Neural cell (in vitro differentiated cells): ENCODE results near the gene MASP2.

Experiments
- CTCF ChIP-seq: fragments of 450-650 bp; IDR thresholded peaks from 2 replicates; pipeline ENCODE4 v1.5.1; 2014; ENCODE audit warnings: antibody characterized with exemption, mild to moderate bottlenecking, moderate library complexity; ENCODE audit not compliant: poor library complexity, severe bottlenecking
- REST ChIP-seq: IDR thresholded peaks from 2 replicates; pipeline ENCODE4 v1.6.1; 2012; ENCODE audit warnings: borderline replicate concordance

- TF ChIP-seq CTCF (no peak), REST (no peak)
These were observed 22.7 kb downstream of the MASP2 start for GRCh38 chr1:11024154-11024873.
